B cell (primary cell): ENCODE results near the gene JAK1. TPM values are rescaled to one million over a fixed set of nuclear protein-coding genes. Genes with fewer than 3 reads are reported as not detected.

Experiments
- ATAC-seq: fragments of 200-7000 bp; cut with Tn5 transposase; one replicate; pipeline ENCODE4 v1.10.0; 2021; ENCODE audit warnings: low read depth, mild to moderate bottlenecking, moderate number of reproducible peaks, moderate library complexity
- CTCF ChIA-PET: fragments of 350-600 bp; sonication (Branson Sonifier 250); formaldehyde crosslinking; loops from one replicate; lab custom pipeline; 2021; ENCODE audit warnings: antibody characterized with exemption, inconsistent platforms; lab: Charles Lee
- POLR2A ChIA-PET: fragments of 350-600 bp; sonication (Branson Sonifier 250); formaldehyde crosslinking; loops from one replicate; lab custom pipeline; 2021; ENCODE audit warnings: antibody characterized with exemption; lab: Charles Lee
- DNase-seq: peaks from one replicate; pipeline ENCODE4 v3.0.0; 2013
- H2AFZ ChIP-seq: 2 replicates; pipeline ENCODE4 v1.6.1; 2012; ENCODE audit warnings: mild to moderate bottlenecking, low read depth, low read length; ENCODE audit not compliant: insufficient read depth, poor library complexity, severe bottlenecking
- H3K27ac ChIP-seq, 2 donors: 1 replicate in 1 of 2; 2 replicates in 1 of 2; pipeline ENCODE4 v1.5.1; 2012 to 2013; ENCODE audit warnings: low read length in 2 of 2, mild to moderate bottlenecking in 2 of 2, moderate library complexity in 1 of 2
- H3K27me3 ChIP-seq, 4 experiments: fragments of 200-600 bp in 1 of 4; sonication (generic) in 1 of 4; replicated peaks in 1 of 4; 1 replicate in 2 of 4; 2 replicates in 2 of 4; pipeline versions ENCODE4 v1.6.1 to v1.7.0; 2013 to 2016; ENCODE audit warnings: low read length in 3 of 4, mild to moderate bottlenecking in 2 of 4, mixed read lengths in 1 of 4, moderate library complexity in 1 of 4; ENCODE audit not compliant: insufficient read depth in 4 of 4, control insufficient read depth in 3 of 4; ENCODE audit errors: control extremely low read depth in 1 of 4
- H3K36me3 ChIP-seq, 2 experiments: replicated peaks in 1 of 2; 1 replicate in 1 of 2; 2 replicates in 1 of 2; pipeline versions ENCODE4 v1.6.1 to v1.7.1; 2013; ENCODE audit warnings: low read length in 1 of 2; ENCODE audit not compliant: insufficient read depth in 2 of 2, control insufficient read depth in 1 of 2; ENCODE audit errors: control extremely low read depth in 1 of 2, extremely low read depth in 1 of 2
- H3K4me1 ChIP-seq, 2 donors: fragments of 200-600 bp in 1 of 2; sonication (generic) in 1 of 2; 1 replicate in 1 of 2; 2 replicates in 1 of 2; pipeline versions ENCODE4 v1.5.1 to v1.6.1; 2013 to 2017; ENCODE audit warnings: low read length in 2 of 2; ENCODE audit not compliant: control insufficient read depth in 2 of 2, insufficient read depth in 2 of 2
- H3K4me2 ChIP-seq: replicated peaks from 2 replicates; pipeline ENCODE3; 2012; ENCODE audit warnings: mild to moderate bottlenecking, low read depth, low read length; ENCODE audit not compliant: poor library complexity, severe bottlenecking
- H3K4me3 ChIP-seq, 5 experiments: fragments of 200-600 bp in 1 of 5; sonication (generic) in 1 of 5; 1 replicate in 3 of 5; 2 replicates in 2 of 5; pipeline versions ENCODE4 v1.5.1 to v1.7.0; 2011 to 2016; ENCODE audit warnings: low read length in 4 of 5, mild to moderate bottlenecking in 4 of 5, low read depth in 2 of 5, control low read depth in 1 of 5, moderate library complexity in 1 of 5; ENCODE audit not compliant: insufficient read depth in 1 of 5; ENCODE audit errors: control extremely low read depth in 1 of 5, extremely low read depth in 1 of 5
- H3K79me2 ChIP-seq: fragments of 200-600 bp; sonication (generic); one replicate; pipeline ENCODE4 v1.6.0; 2016; ENCODE audit warnings: low read length; ENCODE audit not compliant: control insufficient read depth, insufficient read depth
- H3K9ac ChIP-seq: fragments of 200-600 bp; sonication (generic); 2 replicates; pipeline ENCODE4 v1.6.1; 2017; ENCODE audit warnings: mild to moderate bottlenecking, low read length, moderate library complexity
- H3K9me3 ChIP-seq, 3 donors: one replicate each; pipeline versions ENCODE4 v1.6.1 to v1.7.1; 2013; ENCODE audit warnings: low read length in 2 of 3; ENCODE audit not compliant: control insufficient read depth in 2 of 3, insufficient read depth in 1 of 3; ENCODE audit errors: control extremely low read depth in 1 of 3
- H4K20me1 ChIP-seq: 2 replicates; pipeline ENCODE4 v1.6.0; 2012; ENCODE audit warnings: mild to moderate bottlenecking, low read length; ENCODE audit not compliant: insufficient read depth, control insufficient read depth, poor library complexity, severe bottlenecking
- H3K27ac Mint-ChIP-seq: one replicate; pipeline ENCODE4 v1.8.0; 2021; ENCODE audit warnings: mixed read lengths
- H3K27me3 Mint-ChIP-seq: one replicate; pipeline ENCODE4 v1.8.0; 2021; ENCODE audit warnings: mixed read lengths
- H3K4me1 Mint-ChIP-seq: one replicate; pipeline ENCODE4 v1.8.0; 2021; ENCODE audit warnings: mixed read lengths
- H3K4me3 Mint-ChIP-seq: one replicate; pipeline ENCODE4 v1.8.0; 2021; ENCODE audit warnings: mixed read lengths
- H3K9me3 Mint-ChIP-seq: one replicate; pipeline ENCODE4 v1.8.0; 2022; ENCODE audit warnings: mixed read lengths; ENCODE audit not compliant: insufficient read depth
- EZH2 ChIP-seq: IDR thresholded peaks from 2 replicates; pipeline ENCODE4 v1.6.1; 2012; ENCODE audit warnings: borderline replicate concordance, low read depth, mild to moderate bottlenecking, moderate library complexity, low read length; ENCODE audit not compliant: insufficient read depth, poor library complexity, severe bottlenecking
- WGBS: methylation state at CpG from one replicate; pipeline ENCODE4 v1.1.5; 2013; ENCODE audit warnings: missing lambda C conversion rate; ENCODE audit not compliant: insufficient coverage; 5-methylcytosine and 5-hydroxymethylcytosine counted together
- intact Hi-C: fragments of 100-400 bp; cut with micrococcal nuclease; formaldehyde crosslinking; loops from one replicate; pipeline ENCODE4 v1.10.0; 2022
- polyA plus RNA-seq: library from polyadenylated mRNA; depleted of rRNA; stranded (reverse); fragments of >200 nt; gene quantifications from 2 replicates; pipeline ENCODE4 v1.2.3, GENCODE V29; 2012
- total RNA-seq, 2 donors: library from RNA; stranded (reverse); fragments of 120-200 nt in 1 of 2; gene quantifications; 1 replicate in 1 of 2; 2 replicates in 1 of 2; pipeline versions ENCODE4 v1.2.3 to v1.2.4, GENCODE V29; 2013 to 2022
- TF ChIP-seq, protein P1 (sequence below): fragments of 200-600 bp; IDR thresholded peaks from one replicate; pipeline ENCODE4 v1.8.0; 2022; ENCODE audit warnings: antibody characterized with exemption, mild to moderate bottlenecking

JAK1 gene
- total and polyA plus RNA-seq, 2 donors (not counting 1 experiment from before 2014, with no cell fraction given), result 99.0 to 244 TPM

GRCh38 chr1:64900916-64901315 lies 65.4 kb downstream of the JAK1 start:
- H3K4me2 ChIP-seq, result no peak overlapping the region
- peaks cover 56 to 62% of the 10 kb centered on the region in 2 donors for H3K4me1 ChIP-seq
- ATAC-seq, result no peak
- H3K36me3 ChIP-seq, result peaks cover 0 to 5% of the 10 kb centered on the region in 2 experiments
- ChIA-PET CTCF (no interaction called here), POLR2A (no interaction called here)
- WGBS, result 88% methylated on average over 1 of the region's 2 CpGs
- no peaks in the 10 kb centered on the region for H3K9me3 ChIP-seq
- TF ChIP-seq, protein P1, sequence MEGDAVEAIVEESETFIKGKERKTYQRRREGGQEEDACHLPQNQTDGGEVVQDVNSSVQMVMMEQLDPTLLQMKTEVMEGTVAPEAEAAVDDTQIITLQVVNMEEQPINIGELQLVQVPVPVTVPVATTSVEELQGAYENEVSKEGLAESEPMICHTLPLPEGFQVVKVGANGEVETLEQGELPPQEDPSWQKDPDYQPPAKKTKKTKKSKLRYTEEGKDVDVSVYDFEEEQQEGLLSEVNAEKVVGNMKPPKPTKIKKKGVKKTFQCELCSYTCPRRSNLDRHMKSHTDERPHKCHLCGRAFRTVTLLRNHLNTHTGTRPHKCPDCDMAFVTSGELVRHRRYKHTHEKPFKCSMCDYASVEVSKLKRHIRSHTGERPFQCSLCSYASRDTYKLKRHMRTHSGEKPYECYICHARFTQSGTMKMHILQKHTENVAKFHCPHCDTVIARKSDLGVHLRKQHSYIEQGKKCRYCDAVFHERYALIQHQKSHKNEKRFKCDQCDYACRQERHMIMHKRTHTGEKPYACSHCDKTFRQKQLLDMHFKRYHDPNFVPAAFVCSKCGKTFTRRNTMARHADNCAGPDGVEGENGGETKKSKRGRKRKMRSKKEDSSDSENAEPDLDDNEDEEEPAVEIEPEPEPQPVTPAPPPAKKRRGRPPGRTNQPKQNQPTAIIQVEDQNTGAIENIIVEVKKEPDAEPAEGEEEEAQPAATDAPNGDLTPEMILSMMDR, result no peak
- TF ChIP-seq EZH2, result no peak
- intact Hi-C loops, result no loop called here
- H3K4me1 Mint-ChIP-seq, result peaks cover 88% of the 10 kb centered on the region
- H3K4me3 Mint-ChIP-seq, result no peak overlapping the region
- peaks cover 96% of the 10 kb centered on the region for H4K20me1 ChIP-seq
- H3K79me2 ChIP-seq, result peaks cover 97% of the 10 kb centered on the region
- H2AFZ ChIP-seq, result no peak overlapping the region
- H3K27ac ChIP-seq, result no peak overlapping the region
- no peak overlapping the region for H3K4me3 ChIP-seq
- peak overlapping the region; percentile 3 for H3K27ac Mint-ChIP-seq
- no peaks in the 10 kb centered on the region for H3K27me3 Mint-ChIP-seq
- no peak for DNase-seq
- no peaks in the 10 kb centered on the region for H3K27me3 ChIP-seq
- H3K9ac ChIP-seq, result no peak overlapping the region
- no peaks in the 10 kb centered on the region for H3K9me3 Mint-ChIP-seq

DNA sequence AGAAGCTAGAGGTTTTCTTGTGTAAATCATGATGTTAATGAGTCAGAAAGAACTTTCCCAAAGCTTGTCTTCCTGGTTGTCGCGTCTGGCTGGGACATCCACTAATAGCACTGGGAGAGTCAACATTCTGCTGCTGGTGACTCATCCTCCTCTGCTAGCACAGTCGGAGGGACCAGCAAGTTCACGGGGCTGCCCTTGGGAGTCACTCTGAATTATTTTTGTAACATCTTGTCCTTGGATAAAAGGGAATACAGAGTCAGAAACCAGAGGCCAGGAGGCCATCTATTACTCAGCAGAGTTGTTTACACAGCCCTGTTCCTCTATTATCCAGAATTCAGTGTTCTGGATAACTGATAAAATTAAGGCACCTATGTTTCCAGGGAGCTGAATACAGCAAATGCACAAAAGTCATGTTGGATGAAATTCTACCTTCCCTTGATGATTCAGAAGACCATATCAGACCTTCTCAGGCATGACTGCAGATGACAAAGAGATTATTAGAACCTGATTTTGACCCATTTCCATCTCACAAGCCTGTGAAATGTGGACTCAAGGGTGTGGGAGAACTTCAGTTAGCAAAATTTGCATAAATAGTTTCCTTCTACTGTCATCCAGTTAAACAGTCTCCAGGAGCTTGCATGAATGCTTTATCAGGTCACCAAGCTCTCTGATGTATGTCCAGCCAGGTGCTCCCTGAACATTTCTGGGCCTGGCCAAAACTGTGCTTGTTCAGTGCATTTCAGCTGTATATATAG lies 68.1 kb downstream of the JAK1 start:
- TF ChIP-seq, protein P1, result no peak
- no peak for TF ChIP-seq EZH2
- Mint-ChIP-seq H3K27ac (peak overlapping the region; percentile 47), H3K9me3 (no peaks in the 10 kb centered on the region), H3K4me1 (peaks cover 90% of the 10 kb centered on the region), H3K27me3 (no peaks in the 10 kb centered on the region), H3K4me3 (peak overlapping the region; percentile 43)
- CTCF ChIA-PET, result no interaction called here
- Histone ChIP-seq H3K9me3 (no peaks in the 10 kb centered on the region), H3K4me2 (peak overlapping the region; percentile 38), H2AFZ (no peak overlapping the region), H3K79me2 (peaks cover 97% of the 10 kb centered on the region), H3K27me3 (no peaks in the 10 kb centered on the region), H3K4me3 (peak overlapping the region in 1 of 5 experiments; percentile 10), H3K27ac (peak overlapping the region in 1 of 2 donors; percentile 20), H3K4me1 (peaks cover 76 to 80% of the 10 kb centered on the region in 2 donors), H3K9ac (no peak overlapping the region), H4K20me1 (peaks cover 97% of the 10 kb centered on the region), H3K36me3 (peaks cover 0 to 3% of the 10 kb centered on the region in 2 experiments)
- ATAC-seq (peak; percentile 53), DNase-seq (peak; percentile 25)
- POLR2A ChIA-PET, result no interaction called here
- intact Hi-C loops, result loop anchor here (2.0 to 5.0 kb wide), 2 partner anchors 23 to 36 kb away; no protein-coding TSS in a partner anchor
- 67% methylated on average over 3 of the region's 4 CpGs for WGBS
